ELR (cell line): Measurements from ENCODE around the gene CCIN.

Source experiments
- DNase-seq: peaks from one replicate; pipeline ENCODE4 v3.0.0-alpha.2; 2015; ENCODE audit warnings: low read depth

CCIN gene

GRCh38 chr9:36191686-36192085, 22.5 kb downstream of the CCIN start:
- DNase-seq: peak; percentile 26

- no peak for DNase-seq
These were observed 23.0 kb downstream of the CCIN start for GRCh38 chr9:36192196-36192595.

- no peak for DNase-seq
These were observed 23.8 kb downstream of the CCIN start for GRCh38 chr9:36193023-36193422.

- DNase-seq: no peak
These were observed 25.3 kb downstream of the CCIN start for GRCh38 chr9:36194326-36195000.

GRCh38 chr9:36204906-36205547, 35.8 kb downstream of the CCIN start:
- peak; percentile 42 for DNase-seq

GRCh38 chr9:36207016-36207415, 37.8 kb downstream of the CCIN start:
- peak; percentile 61 for DNase-seq

GRCh38 chr9:36207546-36208012, 38.4 kb downstream of the CCIN start:
- peak; percentile 38 for DNase-seq

- no peak for DNase-seq
These were observed 39.5 kb downstream of the CCIN start for GRCh38 chr9:36208521-36209253.

- DNase-seq: no peak
These were observed 41.5 kb downstream of the CCIN start for GRCh38 chr9:36210722-36211121.

- DNase-seq: no peak
These were observed 42.3 kb downstream of the CCIN start for GRCh38 chr9:36211510-36211909.

- DNase-seq: no peak
These were observed 44.2 kb downstream of the CCIN start for GRCh38 chr9:36213387-36213786.

- no peak for DNase-seq
These were observed 44.8 kb downstream of the CCIN start for GRCh38 chr9:36213989-36214388.

GRCh38 chr9:36214571-36214970, 45.4 kb downstream of the CCIN start:
- no peak for DNase-seq

- DNase-seq: no peak
These were observed 48.2 kb downstream of the CCIN start for GRCh38 chr9:36217256-36217968.

- no peak for DNase-seq
These were observed 48.8 kb downstream of the CCIN start for GRCh38 chr9:36218011-36218410.

- DNase-seq: no peak
These were observed 49.3 kb downstream of the CCIN start for GRCh38 chr9:36218411-36218901.
